ENCODE measurements around the gene DGKI. TPM values are rescaled to one million over a fixed set of nuclear protein-coding genes. Genes with fewer than 3 reads are reported as not detected.

DGKI gene
- total RNA-seq, 4 donors from 2014 or later: 0.66 to 2.9 (median 1.7) TPM

- Histone ChIP-seq H3K27ac (replicated peaks in 1 of 4) (peak overlapping the region in 1 of 4 donors; percentile 40), H3K4me3 (no peak overlapping the region), H3K9me3 (no peaks in the 10 kb centered on the region), H3K4me1 (peaks cover 0 to 36% (median 28%) of the 10 kb centered on the region in 4 donors), H3K27me3 (no peaks in the 10 kb centered on the region), H3K36me3 (no peaks in the 10 kb centered on the region)
- no peak for DNase-seq (ENCODE audit: extremely low spot score)
- WGBS: 66% methylated on average over 4 of the region's 4 CpGs
- TF ChIP-seq, protein P1, sequence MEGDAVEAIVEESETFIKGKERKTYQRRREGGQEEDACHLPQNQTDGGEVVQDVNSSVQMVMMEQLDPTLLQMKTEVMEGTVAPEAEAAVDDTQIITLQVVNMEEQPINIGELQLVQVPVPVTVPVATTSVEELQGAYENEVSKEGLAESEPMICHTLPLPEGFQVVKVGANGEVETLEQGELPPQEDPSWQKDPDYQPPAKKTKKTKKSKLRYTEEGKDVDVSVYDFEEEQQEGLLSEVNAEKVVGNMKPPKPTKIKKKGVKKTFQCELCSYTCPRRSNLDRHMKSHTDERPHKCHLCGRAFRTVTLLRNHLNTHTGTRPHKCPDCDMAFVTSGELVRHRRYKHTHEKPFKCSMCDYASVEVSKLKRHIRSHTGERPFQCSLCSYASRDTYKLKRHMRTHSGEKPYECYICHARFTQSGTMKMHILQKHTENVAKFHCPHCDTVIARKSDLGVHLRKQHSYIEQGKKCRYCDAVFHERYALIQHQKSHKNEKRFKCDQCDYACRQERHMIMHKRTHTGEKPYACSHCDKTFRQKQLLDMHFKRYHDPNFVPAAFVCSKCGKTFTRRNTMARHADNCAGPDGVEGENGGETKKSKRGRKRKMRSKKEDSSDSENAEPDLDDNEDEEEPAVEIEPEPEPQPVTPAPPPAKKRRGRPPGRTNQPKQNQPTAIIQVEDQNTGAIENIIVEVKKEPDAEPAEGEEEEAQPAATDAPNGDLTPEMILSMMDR (IDR thresholded peaks at IDR 0.05): no peak
- TF ChIP-seq EP300 (IDR thresholded peaks at IDR 0.05) (no peak), POLR2AphosphoS5 (IDR thresholded peaks at IDR 0.05) (no peak), POLR2A (IDR thresholded peaks at IDR 0.05; ENCODE audit: low read depth) (no peak)
- intact Hi-C loops (cut with DNase I): no loop called here
Observed at GRCh38 chr7:137755427-137755826, 91.3 kb downstream of the DGKI start.

GRCh38 chr7:137753948-137754851, 92.6 kb downstream of the DGKI start:
- H3K4me3 ChIP-seq: no peak overlapping the region
- 18% methylated on average over 9 of the region's 11 CpGs for WGBS
- peak in 1 of 2 donors; percentile 21 for TF ChIP-seq POLR2AphosphoS5 (IDR thresholded peaks at IDR 0.05)
- no peak for TF ChIP-seq POLR2A (IDR thresholded peaks at IDR 0.05; ENCODE audit: low read depth)
- no peaks in the 10 kb centered on the region for H3K36me3 ChIP-seq
- H3K4me1 ChIP-seq: peaks cover 0 to 36% (median 28%) of the 10 kb centered on the region in 4 donors
- no peak for DNase-seq (ENCODE audit: extremely low spot score)
- intact Hi-C loops (cut with DNase I): no loop called here
- H3K9me3 ChIP-seq: no peaks in the 10 kb centered on the region
- H3K27me3 ChIP-seq: no peaks in the 10 kb centered on the region
- peak overlapping the region in 1 of 4 donors; percentile 44 for H3K27ac ChIP-seq (replicated peaks in 1 of 4)

DNA sequence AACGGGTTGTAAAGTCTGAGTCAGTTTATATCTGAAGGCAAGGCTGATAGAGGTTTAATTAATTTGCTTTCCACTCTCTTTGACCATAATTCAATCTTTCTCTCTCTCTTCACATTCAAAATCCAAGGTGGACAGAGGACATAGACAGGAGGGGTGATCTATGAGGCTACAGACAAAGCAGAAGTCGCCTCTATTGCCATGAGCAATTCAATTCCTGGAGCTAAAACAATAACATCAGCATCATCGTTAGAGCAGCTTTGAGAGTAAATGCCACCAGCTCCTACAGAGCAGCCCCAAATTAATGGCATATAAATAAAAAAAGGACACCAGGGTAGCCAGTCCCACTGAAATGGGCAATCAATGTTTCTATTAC, 93.2 kb downstream of the DGKI start:
- Histone ChIP-seq H3K9me3 (no peaks in the 10 kb centered on the region), H3K4me1 (peaks cover 0 to 36% (median 28%) of the 10 kb centered on the region in 4 donors), H3K27ac (replicated peaks in 1 of 4) (no peak overlapping the region), H3K4me3 (no peak overlapping the region), H3K27me3 (no peaks in the 10 kb centered on the region), H3K36me3 (no peaks in the 10 kb centered on the region)
- WGBS: 52% methylated on average over 3 of the region's 3 CpGs
- TF ChIP-seq POLR2A (IDR thresholded peaks at IDR 0.05; ENCODE audit: low read depth) (no peak), POLR2AphosphoS5 (IDR thresholded peaks at IDR 0.05) (no peak)
- TF ChIP-seq, protein P1 (IDR thresholded peaks at IDR 0.05): no peak
- no peak for DNase-seq (ENCODE audit: extremely low spot score)
- intact Hi-C loops (cut with DNase I): no loop called here

GRCh38 chr7:137753067-137753466, 93.7 kb downstream of the DGKI start:
- 74% methylated on average over 4 of the region's 4 CpGs for WGBS
- H3K9me3 ChIP-seq: no peaks in the 10 kb centered on the region
- TF ChIP-seq EP300 (IDR thresholded peaks at IDR 0.05) (no peak), POLR2AphosphoS5 (IDR thresholded peaks at IDR 0.05) (no peak), POLR2A (IDR thresholded peaks at IDR 0.05; ENCODE audit: low read depth) (no peak)
- TF ChIP-seq, protein P1 (IDR thresholded peaks at IDR 0.05): no peak
- no peak overlapping the region for H3K4me3 ChIP-seq
- H3K4me1 ChIP-seq: peaks cover 0 to 36% (median 28%) of the 10 kb centered on the region in 4 donors
- DNase-seq (ENCODE audit: extremely low spot score): no peak
- H3K27ac ChIP-seq (replicated peaks in 1 of 4): no peak overlapping the region
- H3K36me3 ChIP-seq: no peaks in the 10 kb centered on the region
- H3K27me3 ChIP-seq: no peaks in the 10 kb centered on the region
- intact Hi-C loops (cut with DNase I): no loop called here

GRCh38 chr7:137751361-137752009, 95.3 kb downstream of the DGKI start:
- 91% methylated on average over 6 of the region's 6 CpGs for WGBS
- no peak for DNase-seq (ENCODE audit: extremely low spot score)
- intact Hi-C loops (cut with DNase I): no loop called here
- Histone ChIP-seq H3K9me3 (no peaks in the 10 kb centered on the region), H3K36me3 (no peaks in the 10 kb centered on the region), H3K27ac (replicated peaks in 1 of 4) (no peak overlapping the region), H3K4me3 (no peak overlapping the region), H3K4me1 (peaks cover 0 to 34% (median 28%) of the 10 kb centered on the region in 4 donors), H3K27me3 (no peaks in the 10 kb centered on the region)
- no peak for TF ChIP-seq EP300 (IDR thresholded peaks at IDR 0.05)
- TF ChIP-seq, protein P1 (IDR thresholded peaks at IDR 0.05): no peak
- TF ChIP-seq POLR2AphosphoS5 (IDR thresholded peaks at IDR 0.05): no peak
- TF ChIP-seq POLR2A (IDR thresholded peaks at IDR 0.05; ENCODE audit: low read depth): no peak
